ENCODE data around the gene B3GALT2. TPM values are rescaled to one million over a fixed set of nuclear protein-coding genes. Genes with fewer than 3 reads are reported as not detected.

The B3GALT2 gene
- polyA plus RNA-seq, 3 donors, result 11.9 to 15.5 (median 12.8) TPM

DNA sequence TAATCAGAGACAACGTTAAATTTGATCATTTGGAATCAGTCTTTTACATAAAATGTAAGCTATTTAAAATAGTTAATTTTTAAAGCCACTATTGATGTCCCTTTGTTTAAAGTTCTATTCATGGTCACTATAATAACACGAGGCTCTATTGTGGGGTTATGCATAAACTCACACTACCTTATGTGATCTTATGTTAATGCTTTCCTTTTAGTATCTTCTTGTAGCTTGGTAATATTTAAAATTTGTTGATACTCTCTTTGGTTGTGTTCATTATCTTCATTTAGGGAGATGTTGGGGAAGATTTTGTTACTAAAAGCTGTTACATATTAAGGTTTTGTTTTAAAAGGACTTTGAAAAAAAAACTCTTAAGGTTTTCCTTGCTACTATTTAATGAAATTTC is 1.2 kb downstream of the B3GALT2 start:
- DNase-seq, result no peak

DNA sequence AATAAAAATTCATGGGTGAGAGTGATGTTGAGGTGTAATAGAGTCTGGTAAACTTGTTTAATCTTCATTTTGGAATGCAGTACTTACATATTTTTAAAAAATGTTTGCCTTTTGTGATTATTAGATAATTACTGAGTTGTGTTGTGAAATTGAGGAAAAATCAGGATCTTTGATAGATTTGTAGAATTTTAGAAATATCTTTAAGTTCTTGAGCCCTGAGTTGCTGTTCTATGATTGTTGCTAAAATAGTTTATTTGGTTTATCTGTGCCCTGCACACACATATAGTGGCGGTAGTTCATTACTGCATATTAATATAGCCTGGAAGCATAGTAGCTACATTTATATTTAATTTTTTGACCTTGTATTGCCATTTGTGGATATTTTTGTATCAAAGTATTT is 1.6 kb downstream of the B3GALT2 start:
- DNase-seq, result no peak

DNA sequence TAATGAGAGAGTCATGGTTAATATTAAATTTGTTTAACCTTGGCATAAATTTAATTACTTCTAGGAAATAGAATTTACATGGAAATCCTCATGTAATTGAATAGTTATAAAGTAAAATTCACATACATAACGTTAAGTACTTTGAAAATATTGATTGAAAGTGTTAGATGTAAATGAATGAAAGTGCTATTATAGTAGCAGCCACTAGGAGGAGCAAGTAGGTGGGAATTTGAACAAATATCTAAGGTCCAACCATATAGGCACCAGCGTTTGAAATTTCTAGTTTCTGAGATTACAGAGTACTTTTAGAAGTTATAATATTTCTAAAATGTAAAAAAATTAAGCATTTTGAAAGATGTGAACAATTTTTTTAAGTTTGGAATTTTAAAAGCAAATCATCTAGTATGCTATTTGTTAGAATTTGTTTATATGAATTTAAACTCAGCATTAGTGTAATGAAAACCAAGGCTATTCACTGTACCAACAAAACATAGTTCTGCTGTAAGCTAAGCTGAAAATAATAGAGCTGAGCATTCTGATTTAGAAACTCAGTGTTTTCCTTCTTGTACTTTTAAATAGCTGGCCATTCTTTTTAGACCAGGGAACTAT is 3.3 kb downstream of the B3GALT2 start:
- peak; percentile 69 for DNase-seq

DNA sequence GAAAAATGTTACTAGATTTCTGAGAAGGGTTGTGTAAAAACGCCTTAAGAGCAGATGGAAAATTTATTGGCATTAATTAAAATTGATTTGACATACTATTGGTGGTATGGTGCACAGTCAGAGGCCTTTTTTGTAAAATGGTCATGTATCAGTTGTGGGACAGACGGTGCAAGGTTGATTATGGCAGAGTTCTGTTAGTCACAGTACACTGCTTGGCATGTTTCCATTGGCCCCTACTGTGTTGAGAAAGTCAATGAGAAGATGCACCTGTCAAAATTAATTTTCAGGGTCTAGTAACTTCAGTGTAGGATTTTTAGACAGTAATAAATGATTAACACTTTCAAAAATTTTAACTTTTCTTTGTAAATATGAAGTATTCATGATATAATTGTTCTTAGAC is 4.4 kb downstream of the B3GALT2 start:
- DNase-seq, result no peak

DNA sequence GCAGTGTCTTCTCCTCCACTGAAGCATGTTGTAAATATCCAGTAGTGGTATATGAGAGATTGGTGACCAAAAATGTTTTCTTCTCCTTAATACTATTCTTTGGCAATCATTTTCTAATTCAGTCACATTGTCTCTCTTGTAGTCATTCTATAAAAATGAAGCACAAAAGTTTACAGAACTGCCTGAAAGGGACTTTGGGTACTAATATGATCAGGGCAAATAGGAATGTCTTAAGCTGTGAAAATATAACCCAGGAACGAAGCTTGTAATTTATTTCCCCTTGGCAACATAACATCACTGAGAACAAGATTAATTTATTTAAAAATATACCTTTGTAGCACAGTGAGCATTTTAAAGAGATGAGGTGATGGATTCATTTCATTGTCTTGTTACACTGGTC is 4.9 kb downstream of the B3GALT2 start:
- no peak for DNase-seq

DNA sequence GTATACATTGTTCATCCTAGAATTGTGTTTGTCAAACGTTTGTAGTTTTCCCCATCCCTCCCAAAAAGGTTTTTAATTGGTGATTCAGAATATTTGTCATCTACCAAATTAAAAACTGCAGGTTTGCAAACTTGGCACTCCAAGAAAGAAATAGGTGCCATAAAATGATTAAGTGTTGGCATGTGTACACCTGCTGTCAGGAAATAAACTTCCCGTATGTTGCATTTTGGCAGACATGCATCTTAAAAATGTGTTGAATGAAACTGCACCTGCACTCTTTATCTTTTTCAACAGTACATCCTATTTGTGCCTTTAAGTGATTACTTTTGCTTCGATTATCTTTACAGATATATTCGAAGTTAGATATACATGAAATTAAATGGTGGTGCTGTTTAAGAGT is 7.3 kb downstream of the B3GALT2 start:
- DNase-seq, result no peak

DNA sequence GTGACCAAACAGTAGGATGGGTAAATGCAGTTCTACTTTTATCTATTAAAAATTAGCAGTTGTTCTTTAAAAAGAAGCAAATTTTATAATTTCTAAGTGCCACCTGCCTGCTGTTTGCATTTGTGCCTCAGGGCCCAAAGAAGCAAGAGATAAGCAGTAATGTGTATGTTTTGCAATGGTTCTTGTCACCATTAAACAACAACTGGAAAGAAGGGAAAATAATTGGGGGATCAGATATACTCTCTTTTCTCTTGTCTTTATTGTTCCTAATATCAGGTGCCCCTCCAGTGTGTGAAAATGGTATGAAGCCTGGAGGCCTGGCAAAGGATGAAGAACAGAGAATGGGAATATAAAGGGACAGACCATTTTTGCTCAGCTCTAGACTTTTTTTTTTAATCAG is 9.6 kb downstream of the B3GALT2 start:
- no peak for DNase-seq

DNA sequence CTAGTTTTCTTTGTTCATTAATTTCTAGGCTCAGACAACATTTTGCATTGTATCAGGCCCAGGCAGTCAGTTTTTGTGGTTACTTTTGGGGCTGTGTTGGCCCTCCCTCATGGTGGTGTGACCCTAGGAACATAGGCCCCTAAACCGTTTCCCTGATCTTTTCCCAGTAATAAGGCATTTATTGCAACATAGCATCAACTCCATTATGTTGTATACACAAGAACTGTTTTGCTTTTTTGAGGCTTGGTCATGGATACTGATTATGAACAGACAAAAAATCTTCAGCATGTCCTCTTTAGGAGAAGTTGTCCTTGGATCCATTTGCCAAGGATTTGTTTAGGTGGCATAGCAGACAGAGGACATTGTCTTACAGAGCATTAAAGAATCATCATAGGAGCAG is 10.3 kb downstream of the B3GALT2 start:
- DNase-seq, result no peak

DNA sequence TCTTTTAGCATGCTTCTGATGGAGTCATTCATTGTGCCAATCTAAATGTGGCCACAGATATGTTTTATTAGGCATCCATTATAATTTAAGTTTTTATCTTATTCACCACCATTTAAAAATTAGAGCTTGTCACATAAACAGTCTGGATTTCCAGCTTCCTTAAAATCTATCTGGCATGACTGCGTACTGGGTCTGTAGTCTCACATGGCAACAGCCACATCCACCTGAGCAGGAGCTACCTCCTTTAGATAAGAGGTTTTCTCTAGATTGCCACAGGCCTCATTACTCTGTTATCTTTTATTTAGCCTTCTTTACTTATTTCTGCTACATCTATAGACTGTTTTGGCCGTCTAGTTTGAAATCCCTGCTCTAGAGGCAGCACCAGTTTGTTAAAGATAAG is 29.1 kb downstream of the B3GALT2 start:
- DNase-seq, result no peak

DNA sequence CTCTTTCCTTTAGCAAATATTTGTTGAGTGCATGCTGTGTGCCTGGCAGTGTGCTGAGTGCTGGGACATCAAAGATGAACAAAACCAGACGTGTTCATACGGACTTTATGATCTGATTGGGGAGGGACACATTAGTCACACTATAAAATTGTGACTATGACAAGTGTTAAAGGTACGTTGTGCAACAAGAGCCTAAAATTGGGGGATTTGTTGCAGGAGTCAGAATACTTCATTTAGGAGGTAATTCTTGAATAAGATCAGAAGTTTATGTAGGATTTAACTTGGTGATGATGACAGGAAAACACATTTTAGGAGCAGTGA is 29.6 kb downstream of the B3GALT2 start:
- no peak for DNase-seq

DNA sequence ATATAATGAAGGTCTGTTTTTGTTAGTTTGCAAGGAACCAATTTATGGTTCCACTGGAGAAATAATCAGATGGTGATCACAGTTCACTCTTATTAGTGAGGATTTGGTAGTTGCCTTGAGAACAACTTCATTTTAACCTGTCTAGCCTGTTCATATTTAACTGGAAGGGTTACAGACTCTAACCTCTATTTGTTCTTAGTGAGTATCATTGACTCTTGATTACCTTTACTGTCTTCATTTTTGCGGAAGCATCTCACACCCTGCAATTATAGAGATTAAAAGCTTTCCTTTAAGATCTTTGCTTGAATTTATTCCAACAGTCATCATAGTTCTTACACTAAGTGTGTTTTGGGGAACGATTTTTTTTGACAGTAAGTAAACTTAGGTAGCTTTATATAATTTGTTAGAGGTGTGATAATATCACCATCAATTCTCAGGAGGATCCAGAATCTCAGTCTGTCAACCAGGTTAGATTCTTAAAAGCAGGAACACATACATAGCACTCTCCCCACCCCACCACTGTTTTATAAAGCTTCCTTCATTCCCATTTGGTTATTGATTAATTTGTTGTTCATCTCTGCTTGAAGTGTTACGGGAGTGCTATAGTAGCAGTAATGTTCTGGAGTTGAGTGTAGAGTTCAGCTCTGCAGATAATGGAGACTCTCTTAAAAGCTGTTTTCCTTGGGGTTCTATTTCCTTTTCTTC is 30.1 kb downstream of the B3GALT2 start:
- no peak for DNase-seq

DNA sequence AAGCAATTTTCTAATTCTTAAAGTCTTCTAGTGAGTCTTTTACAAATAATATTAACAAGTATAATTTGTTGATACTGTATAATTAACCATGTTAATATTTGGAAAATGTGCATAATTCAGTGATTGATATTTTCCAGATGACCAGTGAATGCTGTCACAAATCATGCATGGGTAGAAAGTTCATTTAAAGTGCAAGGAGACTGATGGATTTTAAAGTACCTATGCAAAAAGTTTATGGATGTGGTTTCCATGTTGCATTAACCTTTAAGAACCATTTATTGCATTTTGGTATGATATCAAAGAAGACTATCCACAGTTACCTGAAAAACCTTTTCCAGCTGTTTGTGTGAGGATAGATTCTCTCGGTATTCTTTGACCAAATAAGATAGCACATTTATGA is 41.4 kb downstream of the B3GALT2 start:
- no peak for DNase-seq

DNA sequence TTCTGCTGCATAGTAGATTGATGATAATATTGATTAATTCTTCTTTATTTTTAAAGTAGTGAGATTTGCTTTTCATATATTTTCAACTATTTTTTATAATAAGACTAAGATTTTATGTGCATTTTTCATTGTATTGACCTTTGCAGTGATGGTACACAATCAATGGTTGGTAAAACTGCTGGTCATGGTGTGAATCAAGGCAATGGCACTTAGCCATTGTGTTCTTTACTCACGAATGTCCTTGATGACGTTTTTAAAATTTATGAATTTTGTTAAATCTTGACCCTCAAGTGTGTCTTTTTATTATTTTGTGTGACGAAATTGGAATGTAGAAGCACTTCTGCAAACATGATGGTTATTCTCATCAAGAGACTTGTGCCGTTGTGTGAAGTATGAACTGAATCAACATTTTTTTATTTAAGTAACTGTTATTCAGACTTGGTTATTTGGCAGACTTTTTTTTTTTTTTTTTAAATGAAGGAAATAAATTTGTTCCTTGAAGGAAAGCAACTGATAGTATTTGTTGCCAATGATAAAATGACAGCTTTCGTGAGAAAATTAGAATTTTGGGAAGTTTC is 42.0 kb downstream of the B3GALT2 start:
- DNase-seq, result no peak

DNA sequence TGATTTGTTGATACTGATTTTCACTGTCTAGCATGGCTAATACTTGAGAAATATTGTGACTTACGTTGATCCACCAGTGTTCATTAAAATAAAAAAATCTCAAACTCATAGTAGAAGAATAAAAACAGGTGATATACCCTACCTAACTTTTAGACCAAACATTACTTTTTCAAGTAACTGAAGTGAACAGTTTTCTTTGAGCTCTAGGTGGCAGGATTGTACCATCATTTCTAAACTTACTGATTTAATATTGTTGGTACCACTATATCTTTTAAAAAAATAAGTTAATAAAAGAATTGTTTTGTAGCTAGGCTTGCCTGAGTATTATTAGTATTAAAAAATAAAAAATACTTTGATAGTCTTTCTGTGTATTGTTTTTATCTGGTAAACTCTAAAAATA is 43.1 kb downstream of the B3GALT2 start:
- no peak for DNase-seq

DNA sequence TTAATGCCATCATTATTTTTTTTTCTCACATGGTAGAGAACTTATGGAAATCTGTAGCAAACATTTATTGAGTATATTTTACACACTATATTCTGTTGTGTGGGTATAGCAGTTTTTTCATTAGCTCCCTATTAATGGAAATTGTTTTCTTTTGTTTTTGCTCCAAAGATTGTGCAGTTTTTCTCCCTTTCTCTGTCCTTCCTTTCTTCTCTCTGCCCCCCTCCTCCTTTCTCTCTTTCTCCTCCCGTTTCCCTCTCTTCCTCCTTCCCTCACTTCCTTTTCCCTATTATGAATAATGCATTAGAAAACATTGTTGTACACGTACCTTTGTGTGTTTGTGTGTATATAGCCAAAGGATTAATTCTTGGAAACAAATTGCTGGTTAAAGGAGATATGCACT is 44.0 kb downstream of the B3GALT2 start:
- no peak for DNase-seq

DNA sequence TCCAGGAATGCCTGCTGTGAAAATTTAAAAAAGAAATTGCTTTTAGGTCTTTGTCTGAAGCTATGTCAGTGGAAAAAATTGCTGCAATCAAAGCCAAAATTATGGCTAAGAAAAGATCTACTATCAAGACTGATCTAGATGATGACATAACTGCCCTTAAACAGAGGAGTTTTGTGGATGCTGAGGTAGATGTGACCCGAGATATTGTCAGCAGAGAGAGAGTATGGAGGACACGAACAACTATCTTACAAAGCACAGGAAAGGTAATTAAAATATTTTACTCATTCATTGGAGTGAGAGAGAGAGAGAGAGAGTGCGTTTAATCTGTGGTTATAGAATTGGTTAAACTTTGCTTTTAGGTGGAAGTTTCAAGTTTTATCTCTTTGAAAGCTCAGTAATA is 44.6 kb downstream of the B3GALT2 start:
- DNase-seq, result no peak

DNA sequence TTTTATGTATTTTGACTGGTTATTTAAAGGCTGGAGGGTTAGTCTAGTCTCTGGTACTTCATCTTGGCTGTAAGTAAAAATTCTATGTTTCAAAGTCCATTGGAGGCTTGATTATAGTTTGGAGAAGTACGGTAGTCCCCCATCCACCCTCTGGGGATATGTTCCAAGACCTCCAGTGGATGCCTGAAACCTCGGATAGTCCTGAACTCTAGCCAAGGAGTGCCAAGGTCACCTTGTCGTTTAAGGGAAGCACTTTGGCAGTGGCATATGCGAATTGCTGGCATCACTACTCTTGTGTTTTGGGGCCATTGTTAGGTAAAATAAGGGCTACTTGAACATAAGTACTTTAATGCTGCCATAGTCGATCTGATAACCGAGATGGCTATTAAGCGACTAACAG is 46.2 kb downstream of the B3GALT2 start:
- no peak for DNase-seq

DNA sequence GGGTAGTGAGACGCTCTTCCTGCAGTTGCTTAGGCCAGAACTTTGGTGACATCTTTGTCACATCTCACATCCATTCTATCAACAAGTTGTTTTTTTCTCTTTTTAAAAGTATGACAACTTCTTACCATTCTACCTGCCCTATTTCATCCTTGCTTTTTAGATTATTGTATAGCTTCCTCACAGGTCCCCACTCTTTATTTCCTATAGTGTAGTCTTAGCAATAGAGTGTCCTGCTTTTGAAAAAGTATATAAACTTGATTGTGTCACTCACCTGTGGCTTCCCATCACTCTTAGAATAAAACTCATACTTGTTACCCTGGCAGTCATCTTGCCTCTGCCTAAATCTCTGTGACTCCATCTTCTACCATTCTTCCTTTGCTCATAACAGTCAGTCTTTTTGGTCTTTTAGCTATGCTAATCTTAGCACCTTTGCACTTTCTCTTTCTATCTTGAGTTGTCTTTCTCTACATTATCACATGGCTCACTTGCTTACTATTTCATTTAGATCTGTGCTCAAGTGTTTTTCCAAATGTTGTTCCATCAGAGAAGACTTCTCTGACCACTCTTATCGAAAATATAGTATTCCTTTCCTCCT is 55.0 kb downstream of the B3GALT2 start:
- DNase-seq, result no peak

Other genes with a start within 250 kb of the B3GALT2 start
- gene UCHL5, start 127.3 kb downstream of the B3GALT2 start, polyA plus RNA-seq (ENCODE audit: insufficient read length in 3 of 3), result 10 to 100 TPM; 36.8 to 45.4 (median 41.4) TPM
- 10 to 100 TPM; 32.6 to 49.2 (median 46.0) TPM for gene RO60, start 127.0 kb downstream of the B3GALT2 start, polyA plus RNA-seq (ENCODE audit: insufficient read length in 3 of 3)
- gene GLRX2, start 81.2 kb downstream of the B3GALT2 start, polyA plus RNA-seq (ENCODE audit: insufficient read length in 3 of 3), result 10 to 100 TPM; 11.3 to 12.8 (median 12.3) TPM
- 10 to 100 TPM; 39.6 to 45.0 (median 42.4) TPM for gene CDC73, start 64.6 kb downstream of the B3GALT2 start, polyA plus RNA-seq (ENCODE audit: insufficient read length in 3 of 3)